Osteocyte (in vitro differentiated cells): ENCODE data around the gene NFIC. TPM values are rescaled to one million over a fixed set of nuclear protein-coding genes. Genes with fewer than 3 reads are reported as not detected.

ENCODE experiments used
- DNase-seq: peaks from one replicate; pipeline ENCODE4 v3.0.0; 2021; ENCODE audit warnings: mixed read lengths; ENCODE audit not compliant: unreplicated experiment; ENCODE audit errors: extremely low spot score
- H3K27ac Mint-ChIP-seq: one replicate; pipeline ENCODE4 v1.8.0; 2021; ENCODE audit warnings: mild to moderate bottlenecking, mixed read lengths; ENCODE audit not compliant: unreplicated experiment
- H3K27me3 Mint-ChIP-seq: one replicate; pipeline ENCODE4 v1.8.0; 2021; ENCODE audit warnings: mixed read lengths; ENCODE audit not compliant: unreplicated experiment
- H3K36me3 Mint-ChIP-seq: one replicate; pipeline ENCODE4 v1.8.0; 2021; ENCODE audit warnings: mixed read lengths; ENCODE audit not compliant: unreplicated experiment
- H3K4me1 Mint-ChIP-seq: one replicate; pipeline ENCODE4 v1.8.0; 2021; ENCODE audit warnings: mixed read lengths; ENCODE audit not compliant: unreplicated experiment
- H3K4me3 Mint-ChIP-seq: one replicate; pipeline ENCODE4 v1.8.0; 2021; ENCODE audit warnings: mild to moderate bottlenecking, moderate library complexity, mixed read lengths; ENCODE audit not compliant: unreplicated experiment
- H3K9me3 Mint-ChIP-seq: one replicate; pipeline ENCODE4 v1.8.0; 2021; ENCODE audit warnings: mixed read lengths; ENCODE audit not compliant: unreplicated experiment
- CTCF ChIP-seq: fragments of 200-600 bp; sonication (generic); IDR thresholded peaks from 2 replicates; pipeline ENCODE4 v1.5.0; 2021; ENCODE audit warnings: antibody characterized with exemption, mild to moderate bottlenecking, moderate library complexity
- total RNA-seq: library from RNA; stranded (reverse); gene quantifications from 2 replicates; pipeline ENCODE4 v1.2.1, GENCODE V29; 2021

Gene NFIC
- total RNA-seq, 1 donor from 2014 or later = 63.8 TPM

- H3K27me3 Mint-ChIP-seq = peaks cover 5% of the 10 kb centered on the region
- H3K4me3 Mint-ChIP-seq = no peak overlapping the region
- peak overlapping the region; percentile 85 for H3K27ac Mint-ChIP-seq
- DNase-seq = no peak
- no peaks in the 10 kb centered on the region for H3K9me3 Mint-ChIP-seq
- no peaks in the 10 kb centered on the region for H3K36me3 Mint-ChIP-seq
- peaks cover 34% of the 10 kb centered on the region for H3K4me1 Mint-ChIP-seq
- no peak for TF ChIP-seq CTCF
Measured at GRCh38 chr19:3335431-3336350, 30.7 kb upstream of the NFIC start.

GRCh38 chr19:3336351-3336679, 30.1 kb upstream of the NFIC start:
- peaks cover 5% of the 10 kb centered on the region for H3K27me3 Mint-ChIP-seq
- H3K36me3 Mint-ChIP-seq = no peaks in the 10 kb centered on the region
- peaks cover 34% of the 10 kb centered on the region for H3K4me1 Mint-ChIP-seq
- no peak overlapping the region for H3K4me3 Mint-ChIP-seq
- peak overlapping the region; percentile 85 for H3K27ac Mint-ChIP-seq
- no peaks in the 10 kb centered on the region for H3K9me3 Mint-ChIP-seq
- no peak for TF ChIP-seq CTCF
- DNase-seq = no peak

GRCh38 chr19:3336680-3337523, 29.5 kb upstream of the NFIC start:
- no peak for DNase-seq
- peaks cover 1% of the 10 kb centered on the region for H3K27me3 Mint-ChIP-seq
- TF ChIP-seq CTCF = no peak
- H3K4me1 Mint-ChIP-seq = peaks cover 34% of the 10 kb centered on the region
- H3K4me3 Mint-ChIP-seq = no peak overlapping the region
- peak overlapping the region; percentile 85 for H3K27ac Mint-ChIP-seq
- H3K36me3 Mint-ChIP-seq = no peaks in the 10 kb centered on the region
- no peaks in the 10 kb centered on the region for H3K9me3 Mint-ChIP-seq

GRCh38 chr19:3338541-3339181, 27.7 kb upstream of the NFIC start:
- Mint-ChIP-seq H3K4me1 (peaks cover 32% of the 10 kb centered on the region), H3K27me3 (no peaks in the 10 kb centered on the region), H3K27ac (no peak overlapping the region), H3K36me3 (no peaks in the 10 kb centered on the region), H3K4me3 (no peak overlapping the region), H3K9me3 (no peaks in the 10 kb centered on the region)
- DNase-seq = no peak
- TF ChIP-seq CTCF = no peak
